Measurements from ENCODE around the gene RBKS.

Gene RBKS

DNA sequence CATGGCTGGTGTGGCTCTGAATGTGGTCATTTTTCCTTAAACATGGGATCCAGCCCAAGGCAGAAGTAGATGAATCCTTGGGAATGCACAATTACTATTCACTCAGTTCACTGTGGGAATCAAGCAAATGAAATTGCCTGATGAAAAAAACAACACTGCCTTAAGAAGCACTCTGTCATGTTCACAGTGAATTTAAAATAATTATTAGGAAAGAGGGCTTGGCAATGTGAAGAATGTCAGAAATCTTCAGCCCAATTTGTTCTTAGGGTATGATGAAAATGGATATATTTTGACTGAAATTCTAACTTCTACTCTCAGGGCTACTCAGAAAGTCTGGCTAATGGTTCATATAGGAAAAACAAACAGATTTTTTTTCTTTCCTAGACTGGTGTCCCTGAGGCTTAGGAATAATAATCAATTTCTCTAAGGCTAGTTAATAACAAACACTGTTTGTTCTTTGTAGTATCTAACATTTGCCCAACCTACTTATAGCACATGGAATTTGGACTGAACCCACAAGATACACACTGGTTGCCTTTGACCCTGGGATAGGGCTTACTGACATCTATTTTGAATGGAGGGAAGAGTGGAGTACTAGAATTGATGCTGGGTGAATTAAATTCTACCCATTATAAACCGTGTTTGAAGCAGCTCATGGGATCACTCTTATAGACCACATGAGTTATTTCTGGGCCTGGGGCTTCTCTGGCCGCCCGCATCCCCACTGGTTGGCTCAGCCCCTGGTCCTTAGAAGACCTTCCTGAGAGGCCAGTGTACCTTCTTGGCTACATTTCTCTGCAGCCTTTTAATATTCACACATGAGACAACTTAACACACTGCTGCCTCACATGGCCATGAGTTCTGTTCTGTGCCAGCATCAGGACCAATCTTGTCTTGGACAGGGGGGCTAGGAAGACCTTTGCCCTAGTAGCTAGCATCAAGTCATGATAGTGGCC is 127.0 kb downstream of the RBKS start:
- no peaks in the 10 kb centered on the region for H3K27me3 ChIP-seq (ENCODE audit: insufficient read depth, low read depth)
- no peak overlapping the region for H3K27ac ChIP-seq
- TF ChIP-seq, protein P1, sequence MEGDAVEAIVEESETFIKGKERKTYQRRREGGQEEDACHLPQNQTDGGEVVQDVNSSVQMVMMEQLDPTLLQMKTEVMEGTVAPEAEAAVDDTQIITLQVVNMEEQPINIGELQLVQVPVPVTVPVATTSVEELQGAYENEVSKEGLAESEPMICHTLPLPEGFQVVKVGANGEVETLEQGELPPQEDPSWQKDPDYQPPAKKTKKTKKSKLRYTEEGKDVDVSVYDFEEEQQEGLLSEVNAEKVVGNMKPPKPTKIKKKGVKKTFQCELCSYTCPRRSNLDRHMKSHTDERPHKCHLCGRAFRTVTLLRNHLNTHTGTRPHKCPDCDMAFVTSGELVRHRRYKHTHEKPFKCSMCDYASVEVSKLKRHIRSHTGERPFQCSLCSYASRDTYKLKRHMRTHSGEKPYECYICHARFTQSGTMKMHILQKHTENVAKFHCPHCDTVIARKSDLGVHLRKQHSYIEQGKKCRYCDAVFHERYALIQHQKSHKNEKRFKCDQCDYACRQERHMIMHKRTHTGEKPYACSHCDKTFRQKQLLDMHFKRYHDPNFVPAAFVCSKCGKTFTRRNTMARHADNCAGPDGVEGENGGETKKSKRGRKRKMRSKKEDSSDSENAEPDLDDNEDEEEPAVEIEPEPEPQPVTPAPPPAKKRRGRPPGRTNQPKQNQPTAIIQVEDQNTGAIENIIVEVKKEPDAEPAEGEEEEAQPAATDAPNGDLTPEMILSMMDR (conservative IDR thresholded peaks at IDR 0.05; ENCODE audit: low read depth, low read length), result no peak
- H3K79me2 ChIP-seq (ENCODE audit: insufficient read depth, low read depth), result no peaks in the 10 kb centered on the region
- no peak overlapping the region for H2AFZ ChIP-seq (ENCODE audit: low read depth)
- no peak overlapping the region for H3K4me2 ChIP-seq
- H3K4me1 ChIP-seq (ENCODE audit: low read depth, poor library complexity, severe bottlenecking), result no peaks in the 10 kb centered on the region
- no peak overlapping the region for H3K9ac ChIP-seq
- no peaks in the 10 kb centered on the region for H4K20me1 ChIP-seq (ENCODE audit: insufficient read depth)
- H3K36me3 ChIP-seq (ENCODE audit: insufficient read depth), result no peaks in the 10 kb centered on the region
- no peak overlapping the region for H3K4me3 ChIP-seq (IDR thresholded peaks at IDR 0.05; ENCODE audit: insufficient read depth, low read depth, low read length)

DNA sequence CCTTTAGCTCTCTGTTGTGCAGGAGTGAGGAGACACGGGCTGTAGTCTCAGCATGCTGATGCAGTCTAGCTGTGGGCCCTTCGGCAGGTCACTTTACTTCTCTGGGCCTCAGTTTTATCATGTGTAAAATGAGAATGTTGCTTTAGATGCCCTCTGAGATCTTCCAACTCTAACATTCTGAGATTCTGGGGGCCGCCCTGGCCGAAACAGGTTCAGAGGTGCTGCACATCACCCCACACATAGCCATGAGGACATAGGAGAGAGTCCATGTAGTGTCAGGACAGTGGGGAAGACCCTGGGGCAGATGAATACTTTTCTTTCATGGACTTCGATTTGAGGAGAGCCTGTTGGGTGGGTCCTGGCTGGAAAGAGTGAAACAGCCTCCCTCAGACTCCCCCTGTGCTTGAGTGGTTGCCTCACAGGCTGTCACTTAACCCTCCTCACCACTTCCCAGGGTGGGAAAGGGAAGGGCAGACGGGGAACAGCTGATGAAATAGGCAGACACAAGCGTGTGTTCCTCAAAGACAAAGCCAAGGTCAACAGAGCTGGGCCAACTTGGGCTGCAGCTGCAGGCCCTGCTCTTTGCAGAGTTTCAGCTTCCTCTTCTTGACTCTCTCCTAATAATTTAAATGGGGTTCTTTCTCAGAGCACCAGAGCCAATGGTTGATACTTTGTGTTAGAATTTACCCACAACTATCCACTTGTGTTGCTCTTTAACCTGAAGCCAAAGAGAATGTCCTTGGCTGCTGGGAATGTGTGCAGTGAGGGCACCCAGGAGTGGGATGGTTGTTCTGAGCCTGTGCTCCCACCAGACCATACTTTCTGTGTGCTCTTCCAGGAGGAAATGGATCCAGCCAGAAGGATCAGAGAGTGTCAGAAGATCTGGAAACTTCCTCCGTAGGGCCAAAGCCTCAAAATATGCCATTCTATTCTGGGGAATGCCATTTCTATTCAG is 133.4 kb downstream of the RBKS start:
- no peak overlapping the region for H2AFZ ChIP-seq (ENCODE audit: low read depth)
- H3K9ac ChIP-seq, result no peak overlapping the region
- H3K27me3 ChIP-seq (ENCODE audit: insufficient read depth, low read depth), result no peaks in the 10 kb centered on the region
- TF ChIP-seq, protein P1 (conservative IDR thresholded peaks at IDR 0.05; ENCODE audit: low read depth, low read length), result no peak
- H3K4me2 ChIP-seq, result no peak overlapping the region
- no peaks in the 10 kb centered on the region for H3K36me3 ChIP-seq (ENCODE audit: insufficient read depth)
- H3K27ac ChIP-seq, result no peak overlapping the region
- H4K20me1 ChIP-seq (ENCODE audit: insufficient read depth), result no peaks in the 10 kb centered on the region
- H3K4me1 ChIP-seq (ENCODE audit: low read depth, poor library complexity, severe bottlenecking), result peaks cover 19% of the 10 kb centered on the region
- H3K4me3 ChIP-seq (IDR thresholded peaks at IDR 0.05; ENCODE audit: insufficient read depth, low read depth, low read length), result no peak overlapping the region
- H3K79me2 ChIP-seq (ENCODE audit: insufficient read depth, low read depth), result no peaks in the 10 kb centered on the region

DNA sequence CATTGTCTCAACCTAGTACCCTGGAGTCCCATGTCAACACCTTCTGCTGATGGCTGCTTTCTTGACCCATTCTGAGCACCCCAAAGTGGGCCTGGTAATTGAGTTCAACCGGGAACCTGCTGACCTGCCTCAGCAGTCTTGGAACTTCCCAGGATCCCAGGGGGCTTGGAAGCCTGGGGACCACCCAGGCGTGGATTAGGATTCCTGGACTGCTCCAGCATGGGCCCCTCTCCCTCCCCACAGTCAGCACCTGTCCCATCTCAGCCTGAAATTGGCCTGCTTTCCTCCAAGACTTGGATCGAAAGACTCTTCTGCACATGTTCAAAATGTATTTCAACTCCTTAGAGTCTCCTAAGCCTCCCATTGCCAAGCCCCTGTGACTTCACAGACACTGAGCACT is 134.1 kb downstream of the RBKS start:
- H3K27ac ChIP-seq, result no peak overlapping the region
- TF ChIP-seq, protein P1 (conservative IDR thresholded peaks at IDR 0.05; ENCODE audit: low read depth, low read length), result no peak
- H3K4me2 ChIP-seq, result no peak overlapping the region

DNA sequence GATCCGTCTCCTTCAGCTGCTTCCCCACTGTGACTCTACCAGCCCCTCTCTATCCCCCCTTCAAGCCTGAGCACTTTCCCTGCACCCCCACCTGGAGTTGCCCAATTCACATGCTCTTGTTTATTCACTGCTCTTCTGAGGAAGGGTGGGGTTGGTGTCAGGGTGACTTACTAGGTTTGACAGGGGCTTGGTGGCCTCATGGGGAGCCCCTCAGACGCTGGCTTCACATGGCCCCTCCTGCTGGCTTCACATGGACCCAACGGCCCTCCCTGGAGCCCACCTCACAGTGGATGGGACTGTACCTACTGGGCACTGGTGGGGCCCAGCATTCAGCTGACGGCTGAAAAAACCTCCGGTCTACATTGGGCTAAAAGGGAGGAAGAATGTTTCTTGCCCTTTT is 135.4 kb downstream of the RBKS start:
- H3K4me3 ChIP-seq (IDR thresholded peaks at IDR 0.05; ENCODE audit: insufficient read depth, low read depth, low read length), result no peak overlapping the region
- H3K9ac ChIP-seq, result no peak overlapping the region
- no peaks in the 10 kb centered on the region for H3K27me3 ChIP-seq (ENCODE audit: insufficient read depth, low read depth)
- H2AFZ ChIP-seq (ENCODE audit: low read depth), result no peak overlapping the region
- H3K27ac ChIP-seq, result no peak overlapping the region
- TF ChIP-seq, protein P1 (conservative IDR thresholded peaks at IDR 0.05; ENCODE audit: low read depth, low read length), result no peak
- H3K79me2 ChIP-seq (ENCODE audit: insufficient read depth, low read depth), result no peaks in the 10 kb centered on the region
- H4K20me1 ChIP-seq (ENCODE audit: insufficient read depth), result no peaks in the 10 kb centered on the region
- H3K4me2 ChIP-seq, result no peak overlapping the region
- no peaks in the 10 kb centered on the region for H3K36me3 ChIP-seq (ENCODE audit: insufficient read depth)
- peaks cover 20% of the 10 kb centered on the region for H3K4me1 ChIP-seq (ENCODE audit: low read depth, poor library complexity, severe bottlenecking)

More for the DNA sequence above, 134.1 kb downstream of the RBKS start:
- no peaks in the 10 kb centered on the region for H3K27me3 ChIP-seq (ENCODE audit: insufficient read depth, low read depth)
- H3K4me1 ChIP-seq (ENCODE audit: low read depth, poor library complexity, severe bottlenecking), result peaks cover 20% of the 10 kb centered on the region
- H3K36me3 ChIP-seq (ENCODE audit: insufficient read depth), result no peaks in the 10 kb centered on the region
- H3K9ac ChIP-seq, result no peak overlapping the region
- no peak overlapping the region for H3K4me3 ChIP-seq (IDR thresholded peaks at IDR 0.05; ENCODE audit: insufficient read depth, low read depth, low read length)
- no peak overlapping the region for H2AFZ ChIP-seq (ENCODE audit: low read depth)
- no peaks in the 10 kb centered on the region for H4K20me1 ChIP-seq (ENCODE audit: insufficient read depth)
- no peaks in the 10 kb centered on the region for H3K79me2 ChIP-seq (ENCODE audit: insufficient read depth, low read depth)
